HG02610 (cell line): ENCODE results near the gene MTMR12.

Source experiments
- ATAC-seq: cut with Tn5 transposase; IDR thresholded peaks from one replicate; pipeline ENCODE4 v1.9.1; 2021; ENCODE audit warnings: mild to moderate bottlenecking, moderate library complexity; ENCODE audit not compliant: unreplicated experiment

The MTMR12 gene

GRCh38 chr5:32312595-32313332, at the start of gene MTMR12:
MTMR12 (minus strand) TSS chr5:32312939; CDS start chr5:32312838, 101 bp downstream.
- ATAC-seq = peak; percentile 95

- ATAC-seq = no peak
These were observed 49.8 kb upstream of the MTMR12 start for GRCh38 chr5:32362527-32362926.

GRCh38 chr5:32360906-32361305, 48.2 kb upstream of the MTMR12 start:
- no peak for ATAC-seq

- no peak for ATAC-seq
These were observed 45.9 kb upstream of the MTMR12 start for GRCh38 chr5:32358611-32359010.

- no peak for ATAC-seq
These were observed 44.9 kb upstream of the MTMR12 start for GRCh38 chr5:32357658-32358057.

GRCh38 chr5:32355686-32356085, 42.9 kb upstream of the MTMR12 start:
- ATAC-seq = no peak

- no peak for ATAC-seq
These were observed 40.7 kb upstream of the MTMR12 start for GRCh38 chr5:32353420-32353819.

- ATAC-seq = no peak
These were observed 39.9 kb upstream of the MTMR12 start for GRCh38 chr5:32352685-32353084.

GRCh38 chr5:32346869-32347268, 34.1 kb upstream of the MTMR12 start:
- ATAC-seq = no peak

- no peak for ATAC-seq
These were observed 30.4 kb upstream of the MTMR12 start for GRCh38 chr5:32343058-32343672.

- no peak for ATAC-seq
These were observed 29.9 kb upstream of the MTMR12 start for GRCh38 chr5:32342656-32343055.

GRCh38 chr5:32339878-32340277, 27.1 kb upstream of the MTMR12 start:
- no peak for ATAC-seq

GRCh38 chr5:32339198-32339597, 26.5 kb upstream of the MTMR12 start:
- ATAC-seq = no peak

- no peak for ATAC-seq
These were observed 20.2 kb upstream of the MTMR12 start for GRCh38 chr5:32332966-32333365.

GRCh38 chr5:32332361-32332760, 19.6 kb upstream of the MTMR12 start:
- ATAC-seq = no peak

GRCh38 chr5:32331935-32332274, 19.2 kb upstream of the MTMR12 start:
- ATAC-seq = no peak

GRCh38 chr5:32331217-32331934, 18.6 kb upstream of the MTMR12 start:
- no peak for ATAC-seq

- no peak for ATAC-seq
These were observed 17.6 kb upstream of the MTMR12 start for GRCh38 chr5:32330126-32330971.

- peak; percentile 82 for ATAC-seq
These were observed 16.7 kb upstream of the MTMR12 start for GRCh38 chr5:32329395-32329834.

GRCh38 chr5:32326216-32326772, 13.6 kb upstream of the MTMR12 start:
- no peak for ATAC-seq

- ATAC-seq = no peak
These were observed 12.9 kb upstream of the MTMR12 start for GRCh38 chr5:32325616-32326015.
